ENCODE data around the gene PTPRN2. TPM values are rescaled to one million over a fixed set of nuclear protein-coding genes. Genes with fewer than 3 reads are reported as not detected.
"Not testable (repeated sequence)": the region's sequence is repeated elsewhere in the genome, so short reads cannot be mapped to it uniquely, and the experiment has no call there.

Gene PTPRN2
- total RNA-seq, 1 experiment from 2014 or later: 1.1 TPM

GRCh38 chr7:157700231-157701005 lies 887.2 kb downstream of the PTPRN2 start:
- no peak for TF ChIP-seq POLR2AphosphoS5 (IDR thresholded peaks at IDR 0.05; ENCODE audit: low read depth, low read length)
- TF ChIP-seq CTCF (IDR thresholded peaks at IDR 0.05): no peak
- TF ChIP-seq REST (IDR thresholded peaks at IDR 0.05; ENCODE audit: insufficient read depth in 1 of 2, low read depth in 2 of 2, low read length in 1 of 2): no peak
- TF ChIP-seq TCF7L2 (IDR thresholded peaks at IDR 0.05; ENCODE audit: low read depth, low read length): no peak
- no peak for TF ChIP-seq SIN3A (IDR thresholded peaks at IDR 0.05; ENCODE audit: borderline replicate concordance, insufficient read depth, low read depth, low read length)
- Histone ChIP-seq H3K27me3 (ENCODE audit: control insufficient read depth, insufficient read depth, low read length) (peaks cover 22% of the 10 kb centered on the region), H3K4me3 (ENCODE audit: low read depth in 2 of 2, low read length in 2 of 2) (no peak overlapping the region), H3K9me3 (ENCODE audit: control insufficient read depth, insufficient read depth, low read depth, low read length) (no peaks in the 10 kb centered on the region), H3K4me1 (ENCODE audit: control insufficient read depth, insufficient read depth, low read length) (no peaks in the 10 kb centered on the region; the same call in 1 of the 2 replicates), H3K27ac (ENCODE audit: low read length) (no peak overlapping the region), H3K36me3 (ENCODE audit: control insufficient read depth, insufficient read depth, low read length) (no peaks in the 10 kb centered on the region)
- ChIA-PET POLR2A (no interaction called here), CTCF (no interaction called here)
- no TSS peak for BruUV-seq (replicated peaks)
- in situ Hi-C loops (cut with HindIII; ENCODE audit: low pct_unique_long_range_greater_than_20kb, low sequenced_read_pairs): no loop called here
- no peak for ATAC-seq
- intact Hi-C loops (cut with micrococcal nuclease; ENCODE audit: unreplicated experiment): no loop called here
- DNase-seq (ENCODE audit: low read depth, low spot score): no peak

DNA sequence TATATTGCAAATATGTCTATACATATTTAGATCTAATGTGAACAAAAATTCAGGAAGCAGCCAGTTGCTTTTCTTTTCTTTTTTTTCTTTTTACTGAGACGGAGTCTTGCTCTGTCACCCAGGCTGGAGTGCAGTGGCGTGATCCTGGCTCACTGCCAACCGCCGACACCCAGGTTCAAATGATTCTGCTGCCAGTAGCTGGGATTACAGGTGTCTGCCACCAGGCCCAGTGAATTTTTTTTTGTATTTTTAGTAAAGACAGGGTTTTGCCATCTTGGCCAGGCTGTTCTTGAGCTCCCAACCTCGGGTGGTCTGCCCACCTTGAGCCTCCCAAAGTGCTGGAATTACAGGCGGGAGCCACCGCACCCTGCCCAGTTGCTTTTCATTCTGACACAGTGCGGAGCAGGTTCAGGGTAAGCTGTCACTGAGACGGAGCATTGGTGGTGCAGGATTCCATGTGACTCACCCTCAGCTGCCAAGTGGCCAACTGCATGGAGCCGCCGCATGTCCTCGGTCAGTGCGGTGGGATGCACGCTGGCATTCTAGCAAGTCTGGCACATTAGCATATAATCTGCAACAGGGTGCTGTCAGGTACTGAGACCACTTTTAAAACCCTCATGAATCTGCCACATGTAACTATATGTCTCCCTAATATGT lies 888.1 kb downstream of the PTPRN2 start:
- no peak overlapping the region for H3K27ac ChIP-seq (ENCODE audit: low read length)
- no peaks in the 10 kb centered on the region for H3K36me3 ChIP-seq (ENCODE audit: control insufficient read depth, insufficient read depth, low read length)
- H3K27me3 ChIP-seq (ENCODE audit: control insufficient read depth, insufficient read depth, low read length): peaks cover 20% of the 10 kb centered on the region
- intact Hi-C loops (cut with micrococcal nuclease; ENCODE audit: unreplicated experiment): no loop called here
- DNase-seq (ENCODE audit: low read depth, low spot score) (no peak), ATAC-seq (no peak)
- in situ Hi-C loops (cut with HindIII; ENCODE audit: low pct_unique_long_range_greater_than_20kb, low sequenced_read_pairs): no loop called here
- POLR2A ChIA-PET: no interaction called here
- no peaks in the 10 kb centered on the region; the same call in 1 of the 2 replicates for H3K4me1 ChIP-seq (ENCODE audit: control insufficient read depth, insufficient read depth, low read length)
- CTCF ChIA-PET: no interaction called here
- no peak overlapping the region for H3K4me3 ChIP-seq (ENCODE audit: low read depth in 2 of 2, low read length in 2 of 2)
- no peak for TF ChIP-seq SIN3A (IDR thresholded peaks at IDR 0.05; ENCODE audit: borderline replicate concordance, insufficient read depth, low read depth, low read length)
- TF ChIP-seq POLR2AphosphoS5 (IDR thresholded peaks at IDR 0.05; ENCODE audit: low read depth, low read length): no peak
- TF ChIP-seq TCF7L2 (IDR thresholded peaks at IDR 0.05; ENCODE audit: low read depth, low read length): no peak
- TF ChIP-seq CTCF (IDR thresholded peaks at IDR 0.05): no peak
- TF ChIP-seq REST (IDR thresholded peaks at IDR 0.05; ENCODE audit: insufficient read depth in 1 of 2, low read depth in 2 of 2, low read length in 1 of 2): no peak
- H3K9me3 ChIP-seq (ENCODE audit: control insufficient read depth, insufficient read depth, low read depth, low read length): no peaks in the 10 kb centered on the region
- BruUV-seq (replicated peaks): no TSS peak

DNA sequence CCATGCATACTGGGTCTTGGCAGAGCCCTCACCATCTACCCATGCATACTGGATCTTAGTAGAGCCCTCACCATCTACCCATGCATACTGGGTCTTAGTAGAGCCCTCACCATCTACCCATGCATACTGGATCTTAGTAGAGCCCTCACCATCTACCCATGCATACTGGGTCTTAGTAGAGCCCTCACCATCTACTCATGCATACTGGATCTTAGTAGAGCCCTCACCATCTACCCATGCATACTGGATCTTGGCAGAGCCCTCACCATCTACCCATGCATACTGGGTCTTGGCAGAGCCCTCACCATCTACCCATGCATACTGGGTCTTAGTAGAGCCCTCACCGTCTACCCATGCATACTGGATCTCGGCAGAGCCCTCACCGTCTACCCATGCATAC lies 890.3 kb downstream of the PTPRN2 start:
- ATAC-seq, POLR2A ChIA-PET: not testable (repeated sequence)

More for the DNA sequence above, 890.3 kb downstream of the PTPRN2 start:
- H3K9me3 ChIP-seq (ENCODE audit: control insufficient read depth, insufficient read depth, low read depth, low read length); H3K36me3 ChIP-seq (ENCODE audit: control insufficient read depth, insufficient read depth, low read length); intact Hi-C loops (cut with micrococcal nuclease; ENCODE audit: unreplicated experiment); BruUV-seq (replicated peaks); CTCF ChIA-PET; in situ Hi-C loops (cut with HindIII; ENCODE audit: low pct_unique_long_range_greater_than_20kb, low sequenced_read_pairs); DNase-seq (ENCODE audit: low read depth, low spot score); H3K27ac ChIP-seq (ENCODE audit: low read length); H3K4me1 ChIP-seq (ENCODE audit: control insufficient read depth, insufficient read depth, low read length); H3K4me3 ChIP-seq (ENCODE audit: low read depth in 2 of 2, low read length in 2 of 2): not testable (repeated sequence)
- peaks cover 23% of the 10 kb centered on the region for H3K27me3 ChIP-seq (ENCODE audit: control insufficient read depth, insufficient read depth, low read length)
